LoVo (cell line): ENCODE results near the gene CELF2.

Experiments
- DNase-seq: peaks from one replicate; pipeline ENCODE4 v3.0.0-alpha.2; 2016; ENCODE audit warnings: low spot score

Gene CELF2

DNA sequence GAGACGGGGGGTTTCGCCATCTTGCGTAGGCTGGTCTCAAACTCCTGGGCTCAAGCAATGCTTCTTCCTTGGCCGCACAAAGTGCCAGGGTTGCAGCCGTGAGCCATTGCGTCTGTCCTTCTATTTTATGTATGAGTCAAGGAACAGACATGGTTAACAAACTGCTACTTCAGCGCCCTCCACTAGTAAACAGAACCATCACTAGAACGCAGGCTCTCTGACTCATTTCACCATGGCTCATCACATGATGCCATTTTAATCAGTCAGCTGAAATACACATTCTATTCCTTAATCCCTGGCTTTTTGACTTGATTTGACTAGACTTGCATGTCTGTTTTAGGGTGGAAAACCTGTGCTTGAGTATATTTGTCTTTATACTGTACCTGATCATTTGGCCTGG is 41.3 kb downstream of the CELF2 start:
- DNase-seq = no peak

- no peak for DNase-seq
Measured at GRCh38 chr10:11063856-11064255, 46.2 kb downstream of the CELF2 start.

DNA sequence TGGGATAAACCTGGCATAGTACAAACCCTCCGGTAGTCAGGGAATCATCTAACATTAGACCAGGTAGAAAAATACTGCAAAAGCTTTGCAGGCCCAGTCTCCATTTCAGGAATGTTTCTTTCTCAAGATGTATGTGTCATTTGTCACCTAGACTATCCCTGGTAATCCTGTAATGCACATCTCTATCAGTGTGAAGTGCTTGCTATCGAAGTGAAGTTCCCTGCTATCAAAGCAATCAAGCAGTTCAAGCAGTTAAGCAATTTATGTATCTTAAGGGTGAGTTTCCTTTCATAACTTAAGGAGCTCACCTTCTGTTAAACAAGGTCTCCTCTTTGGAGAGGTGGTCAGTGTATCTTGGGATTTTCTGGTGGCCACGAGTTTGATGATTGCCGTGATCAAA is 47.2 kb downstream of the CELF2 start:
- no peak for DNase-seq

- DNase-seq = no peak
Measured at GRCh38 chr10:11065567-11065966, 47.9 kb downstream of the CELF2 start.

DNA sequence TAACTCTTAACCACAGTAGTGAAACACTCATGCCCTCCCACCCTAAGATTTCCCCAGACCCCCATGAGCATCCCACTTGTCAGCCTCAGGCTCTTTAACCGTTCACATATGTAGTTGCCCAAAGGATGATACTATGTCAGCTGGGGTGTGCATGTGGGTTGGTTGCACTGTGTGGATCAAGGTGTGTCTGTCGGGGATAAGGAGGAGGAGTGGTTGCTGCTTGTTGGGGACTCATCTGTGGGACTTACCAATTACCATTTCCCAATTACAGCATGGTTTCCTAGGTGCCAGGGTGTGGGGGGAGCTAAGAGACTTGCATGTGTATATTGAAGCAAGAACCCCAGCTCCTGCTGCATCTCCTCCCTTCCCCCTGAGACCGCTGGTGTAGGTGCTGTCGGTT is 48.8 kb downstream of the CELF2 start:
- no peak for DNase-seq

DNA sequence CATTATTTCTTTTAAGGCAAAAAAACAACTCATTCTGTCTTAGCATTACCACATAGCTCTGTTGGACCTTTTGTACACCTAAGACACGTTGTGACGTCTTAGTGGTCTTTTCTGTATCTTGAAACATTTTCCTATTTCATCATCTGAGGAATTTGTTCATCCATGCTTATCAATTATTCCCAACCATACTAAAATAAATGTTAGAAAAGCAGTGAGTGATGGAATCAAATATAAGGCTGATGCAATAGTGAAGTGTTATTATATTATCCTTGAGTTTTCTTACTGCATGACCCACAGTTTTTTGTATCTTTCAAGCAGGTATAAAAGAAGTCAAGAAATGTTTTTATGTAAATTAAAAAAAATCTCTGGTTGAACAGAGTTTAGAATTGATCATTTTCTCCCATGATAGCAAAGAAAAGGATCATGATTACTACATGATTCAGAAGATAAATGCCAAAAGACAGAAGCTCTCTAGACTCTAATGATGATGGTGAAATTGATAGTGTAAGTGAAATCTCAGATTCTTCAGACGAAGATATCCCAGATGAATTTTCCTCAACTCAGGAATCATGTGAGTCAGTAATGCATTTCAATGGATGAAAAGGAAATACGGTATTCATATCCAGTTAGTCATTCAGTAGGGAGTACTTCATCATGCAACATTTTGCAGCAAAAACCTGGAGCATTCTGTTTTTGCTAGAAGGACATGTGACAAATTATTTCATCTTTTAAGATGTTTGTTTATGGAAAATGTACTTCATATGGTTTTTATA is 51.4 kb downstream of the CELF2 start:
- no peak for DNase-seq

DNA sequence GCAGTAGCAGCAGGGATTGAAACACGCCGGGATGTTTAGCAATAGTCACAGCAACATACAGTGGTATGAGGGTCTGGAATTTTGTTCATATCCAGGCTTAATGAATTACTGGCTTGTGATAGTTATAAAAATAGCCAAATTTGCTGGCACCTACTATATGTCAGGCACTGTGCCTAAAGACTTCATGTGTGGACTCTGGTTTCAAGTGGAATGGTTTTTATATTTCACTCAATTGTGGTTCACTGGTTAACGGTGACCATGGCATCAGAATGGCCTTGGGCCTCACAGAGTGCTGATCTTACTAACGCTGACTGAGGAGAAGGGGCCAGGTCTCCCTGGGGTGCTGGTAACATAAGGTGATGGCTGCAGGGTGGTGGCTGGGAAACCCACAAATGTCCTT is 55.7 kb downstream of the CELF2 start:
- no peak for DNase-seq

GRCh38 chr10:11074536-11075267 is 57.0 kb downstream of the CELF2 start:
- DNase-seq = no peak

DNA sequence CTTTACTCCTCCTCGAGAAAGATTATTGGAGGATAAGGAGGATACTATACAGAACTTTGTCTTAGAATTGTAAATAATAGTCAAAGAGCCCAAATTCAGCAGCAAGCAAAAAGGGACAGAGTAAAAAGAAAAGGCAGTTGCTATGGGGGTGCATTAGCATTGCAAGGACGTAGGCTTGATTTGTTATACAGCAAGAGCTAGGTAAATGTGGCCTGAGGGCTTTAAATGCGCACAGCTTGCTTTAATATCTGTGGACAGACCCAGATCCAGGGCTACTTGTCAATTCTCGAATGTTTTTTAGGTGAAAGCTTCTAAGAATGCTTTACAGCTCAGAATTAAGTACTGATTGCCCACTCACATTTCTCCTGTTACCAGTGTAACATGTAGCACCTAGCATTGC is 58.5 kb downstream of the CELF2 start:
- no peak for DNase-seq

GRCh38 chr10:11080564-11080984 is 62.9 kb downstream of the CELF2 start:
- DNase-seq = no peak

- DNase-seq = no peak
Measured at GRCh38 chr10:11081408-11081807, 63.7 kb downstream of the CELF2 start.

GRCh38 chr10:11082526-11082925 is 64.9 kb downstream of the CELF2 start:
- DNase-seq = no peak

GRCh38 chr10:11083051-11083450 is 65.4 kb downstream of the CELF2 start:
- DNase-seq = no peak

- no peak for DNase-seq
Measured at GRCh38 chr10:11085545-11085944, 67.9 kb downstream of the CELF2 start.

DNA sequence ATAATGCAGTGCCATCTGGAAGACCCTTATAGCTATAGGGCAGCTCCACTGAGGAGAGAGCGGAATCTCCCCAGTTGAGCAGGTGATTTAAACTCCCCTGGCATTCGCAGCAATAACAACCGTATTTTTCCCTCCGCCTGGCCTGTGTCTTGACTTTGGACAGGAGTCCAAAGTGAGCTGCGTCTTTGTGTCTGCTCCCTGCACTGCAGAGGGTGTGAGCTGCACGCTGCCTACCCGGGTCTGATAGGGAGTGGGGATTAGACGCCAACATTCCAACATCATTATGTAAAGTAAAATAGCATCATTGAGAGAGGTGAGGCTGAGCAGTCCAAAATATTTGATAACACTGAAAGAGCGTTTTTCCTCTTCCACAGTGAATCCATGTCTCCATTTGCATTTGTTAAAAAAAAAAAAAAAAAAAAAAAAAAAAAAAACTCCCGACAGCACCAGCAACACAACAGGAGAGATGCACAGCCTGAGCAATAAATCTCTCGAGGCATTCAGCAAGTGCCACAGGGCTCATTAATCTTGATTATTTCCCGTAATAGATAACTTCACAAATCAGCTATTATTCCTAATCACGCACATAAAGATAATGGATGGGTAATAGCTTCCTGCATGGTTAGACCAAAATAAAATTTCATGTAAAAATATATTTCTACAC is 68.6 kb downstream of the CELF2 start:
- no peak for DNase-seq

DNA sequence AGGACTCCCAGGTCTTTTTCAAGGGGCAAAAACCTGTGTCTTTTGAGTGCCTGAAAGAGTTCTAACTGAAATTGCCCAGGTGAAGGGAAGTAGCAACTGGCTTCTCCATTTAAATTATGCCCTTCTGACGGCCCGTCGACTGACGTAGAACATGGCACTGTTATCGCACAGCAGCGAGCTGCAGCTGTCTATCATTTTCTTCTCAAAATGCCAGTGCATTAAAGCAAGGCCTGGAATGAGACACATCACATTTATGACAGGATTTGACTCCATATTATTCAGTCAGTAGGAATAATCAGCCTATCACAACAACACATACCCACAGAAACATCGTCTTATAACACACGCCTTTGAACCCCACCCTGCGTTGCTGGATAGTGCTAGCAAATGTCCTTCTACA is 69.7 kb downstream of the CELF2 start:
- no peak for DNase-seq

DNA sequence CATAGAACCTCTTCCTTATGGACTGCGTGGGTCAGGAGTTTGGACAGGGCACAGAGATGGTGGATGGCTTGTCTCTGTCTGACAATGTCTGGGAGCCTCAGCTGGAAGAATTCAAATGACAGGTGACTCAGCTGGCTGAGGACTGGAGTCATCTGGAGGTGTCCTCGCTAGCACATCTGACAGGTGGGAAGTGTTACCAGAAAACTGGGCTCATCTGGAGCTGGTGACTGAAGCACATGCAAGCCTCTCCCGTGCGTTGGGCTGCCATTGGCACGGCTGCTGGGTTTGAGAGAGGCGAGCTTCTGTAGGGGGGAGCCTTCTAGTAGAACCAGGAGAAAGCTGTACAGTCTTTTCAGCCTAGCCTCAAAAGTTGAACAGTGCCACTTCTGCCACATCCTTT is 71.0 kb downstream of the CELF2 start:
- no peak for DNase-seq

DNA sequence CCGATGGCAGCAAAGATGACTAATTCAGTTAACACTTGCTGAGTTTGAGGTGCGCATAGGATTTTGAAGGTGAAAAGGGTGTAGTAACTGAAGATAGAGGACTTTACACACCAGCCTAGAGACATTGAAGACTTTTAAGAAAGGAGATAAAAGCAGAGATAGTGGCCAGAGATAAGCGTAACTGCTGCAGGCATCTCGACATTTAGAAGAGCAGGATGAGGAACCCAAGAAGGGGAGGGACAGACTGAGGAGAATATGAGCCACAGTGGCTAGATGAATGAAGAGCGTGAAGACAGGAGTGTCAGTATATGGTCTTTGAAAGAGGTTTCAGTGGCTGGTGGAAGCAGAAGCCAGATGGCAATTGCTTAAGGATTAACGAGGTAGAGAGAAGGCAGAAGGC is 71.6 kb downstream of the CELF2 start:
- DNase-seq = no peak

GRCh38 chr10:11091517-11092102 is 73.9 kb downstream of the CELF2 start:
- no peak for DNase-seq

DNA sequence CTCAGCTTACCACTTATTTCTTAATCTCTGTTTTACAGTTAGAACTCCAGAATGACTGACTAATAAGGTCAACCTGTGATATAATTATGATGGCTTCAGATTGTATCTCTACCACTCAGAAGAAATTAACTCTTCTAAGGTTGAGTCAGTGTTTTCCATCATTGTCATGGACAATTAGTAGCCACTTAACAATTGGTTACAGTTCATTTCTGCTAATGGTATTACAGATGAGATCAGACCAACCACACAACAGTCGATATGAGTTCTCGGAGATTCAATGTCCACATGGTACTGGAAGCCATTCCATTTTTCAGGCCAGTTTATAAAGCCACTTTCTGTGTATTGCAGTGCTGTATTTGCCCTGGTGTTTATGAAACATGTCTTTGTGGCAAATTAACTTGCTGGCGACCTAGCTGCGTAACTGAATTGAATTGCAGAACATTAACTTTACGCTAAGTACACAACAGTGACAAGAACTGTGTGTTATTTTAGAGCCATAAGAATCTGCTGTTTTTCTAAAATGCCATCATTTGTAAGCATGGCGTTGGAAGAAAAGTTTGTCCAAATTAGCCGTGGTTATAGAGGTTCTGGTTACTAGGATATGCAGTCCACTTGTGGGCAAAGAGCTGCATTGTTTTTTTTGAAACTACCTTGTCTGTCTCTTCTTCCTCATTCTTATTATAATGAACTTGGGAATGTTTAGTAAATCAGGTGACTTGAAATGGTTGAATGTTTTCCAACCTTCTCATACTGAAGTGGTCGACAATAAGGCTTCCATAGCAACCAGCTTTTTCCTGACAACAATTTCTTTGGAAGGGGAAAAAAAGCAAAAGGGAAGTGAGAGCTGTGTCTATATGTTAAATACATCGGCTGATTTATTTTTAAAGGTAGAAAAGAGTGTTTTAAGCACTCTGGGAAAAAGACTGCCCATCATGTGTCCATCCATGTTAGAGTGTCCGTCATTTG is 76.4 kb downstream of the CELF2 start:
- DNase-seq = no peak

DNA sequence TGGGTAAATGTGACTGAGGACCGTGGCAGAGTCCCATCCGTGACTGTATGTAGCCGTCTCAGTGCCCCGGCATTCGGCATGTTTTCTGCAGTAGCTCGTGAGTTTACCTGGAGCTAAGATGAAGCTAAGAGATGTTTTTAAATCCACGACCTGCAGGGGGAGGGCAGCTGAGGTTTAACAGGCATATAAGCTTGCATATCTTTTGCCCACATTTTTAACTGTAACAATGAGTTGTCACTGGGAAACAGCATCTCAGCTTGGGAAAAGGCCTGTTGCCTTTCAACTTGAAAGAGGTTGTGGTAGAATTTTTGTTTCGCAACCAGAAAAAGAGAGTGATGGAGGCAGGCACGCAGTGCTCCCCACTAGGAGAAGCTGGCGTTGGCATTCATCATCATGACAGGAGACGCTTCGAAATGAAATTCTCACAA is 77.7 kb downstream of the CELF2 start:
- DNase-seq = no peak

DNA sequence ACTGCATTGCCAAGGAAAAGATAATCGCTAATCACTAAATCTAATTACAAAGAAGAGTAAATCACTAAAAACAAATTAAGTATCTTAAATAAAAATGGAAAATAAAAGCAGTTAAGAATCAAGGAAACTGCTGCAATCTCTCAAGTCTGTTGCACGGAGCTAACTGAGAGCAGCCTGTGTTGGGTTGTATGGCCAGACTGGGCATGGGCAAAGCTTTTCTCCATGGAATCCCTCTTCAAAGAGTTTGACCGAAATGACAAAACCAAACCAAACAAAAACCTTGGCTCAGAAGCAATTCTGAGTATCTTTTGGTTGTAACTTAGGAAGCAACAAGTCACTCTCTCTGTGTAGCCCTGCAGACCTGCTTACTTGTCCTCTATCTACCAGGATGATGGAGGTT is 78.8 kb downstream of the CELF2 start:
- DNase-seq = no peak
